ENCODE results near the gene RPL32. TPM values are rescaled to one million over a fixed set of nuclear protein-coding genes. Genes with fewer than 3 reads are reported as not detected.
A peak's percentile ranks its signal among the peaks of the same experiment; 100 is the strongest.

Gene RPL32
- total and polyA plus RNA-seq, 9 of the 15 experiments (the other 6 are each of a cell fraction or from before 2014, with no cell fraction given), result 2,738 to 6,200 (median 4,286) TPM

DNA sequence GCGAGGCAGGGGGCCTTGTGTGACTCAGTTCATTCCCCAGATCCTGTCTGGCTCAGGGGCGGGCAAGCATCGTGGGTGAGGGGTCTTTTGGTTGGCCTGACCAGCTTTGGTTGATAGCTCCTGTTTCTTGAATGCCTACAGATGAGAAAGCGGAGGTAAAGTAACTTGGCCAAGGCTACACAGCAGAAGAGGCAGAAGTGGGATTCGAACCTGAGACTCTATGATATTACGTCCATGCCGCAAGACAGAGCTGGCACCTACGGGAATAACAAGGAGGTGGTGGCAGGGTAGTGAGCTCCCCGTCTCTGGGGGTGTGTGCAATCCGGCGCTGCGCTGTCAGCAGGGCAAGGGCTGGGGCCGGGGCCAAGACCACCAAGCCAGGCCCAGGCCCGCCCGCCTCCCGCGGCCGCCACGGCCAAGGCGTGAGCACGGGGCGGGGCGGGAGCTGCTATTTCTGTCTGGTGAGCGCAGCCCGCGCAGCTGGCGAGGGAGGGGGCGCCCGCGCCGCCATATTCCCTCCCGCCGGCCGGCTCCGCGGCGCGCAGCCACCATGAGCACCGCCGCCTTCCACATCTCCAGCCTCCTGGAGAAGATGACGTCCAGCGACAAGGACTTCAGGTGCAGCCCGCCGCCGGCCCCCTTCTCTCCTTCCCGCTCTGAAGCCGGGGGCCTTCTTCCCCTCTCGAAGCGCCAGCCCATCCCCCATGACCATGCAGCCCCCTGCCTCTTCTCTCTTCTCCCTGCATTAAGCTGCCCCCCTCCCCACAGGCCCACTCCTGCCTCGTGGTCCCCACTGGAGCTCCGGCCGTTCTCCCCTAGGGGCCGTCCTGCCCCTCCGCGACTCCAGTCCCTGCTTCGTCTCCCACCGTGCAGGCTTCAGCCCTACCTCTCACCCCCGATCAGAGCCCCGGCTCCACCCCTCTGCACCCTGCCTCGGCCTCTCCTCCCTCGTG lies 44.9 kb downstream of the RPL32 start, which contains the start of gene CAND2 (continued):
- TF ChIP-seq, protein P1, sequence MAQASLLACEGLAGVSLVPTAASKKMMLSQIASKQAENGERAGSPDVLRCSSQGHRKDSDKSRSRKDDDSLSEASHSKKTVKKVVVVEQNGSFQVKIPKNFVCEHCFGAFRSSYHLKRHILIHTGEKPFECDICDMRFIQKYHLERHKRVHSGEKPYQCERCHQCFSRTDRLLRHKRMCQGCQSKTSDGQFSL (CRISPR knock-in tag; IDR thresholded peaks at IDR 0.05), result peak; percentile 44
- TF ChIP-seq, protein P1 (tag; IDR thresholded peaks at IDR 0.05), result no peak
- TF ChIP-seq, protein P2, sequence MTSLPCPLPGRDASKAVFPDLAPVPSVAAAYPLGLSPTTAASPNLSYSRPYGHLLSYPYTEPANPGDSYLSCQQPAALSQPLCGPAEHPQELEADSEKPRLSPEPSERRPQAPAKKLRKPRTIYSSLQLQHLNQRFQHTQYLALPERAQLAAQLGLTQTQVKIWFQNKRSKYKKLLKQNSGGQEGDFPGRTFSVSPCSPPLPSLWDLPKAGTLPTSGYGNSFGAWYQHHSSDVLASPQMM (CRISPR knock-in tag; IDR thresholded peaks at IDR 0.05), result no peak
- TF ChIP-seq DDX20 (tag; IDR thresholded peaks at IDR 0.05; ENCODE audit: low read depth) (no peak), SIX5 (IDR thresholded peaks at IDR 0.05; ENCODE audit: borderline replicate concordance in 1 of 2, insufficient read depth in 1 of 2, low read depth in 1 of 2, low read length in 2 of 2) (no peak), ZNF589 (CRISPR knock-in tag; IDR thresholded peaks at IDR 0.05; ENCODE audit: low read depth) (no peak), LEF1 (IDR thresholded peaks at IDR 0.05) (no peak), CAMTA2 (CRISPR knock-in tag; conservative IDR thresholded peaks at IDR 0.05) (no peak; the same call in 1 of the 2 replicates), PML (IDR thresholded peaks at IDR 0.05; ENCODE audit: low read length) (peak; percentile 28; the same call in 1 of the 2 replicates), ZNF121 (CRISPR knock-in tag; conservative IDR thresholded peaks at IDR 0.05) (no peak), ZNF124 (CRISPR knock-in tag; IDR thresholded peaks at IDR 0.05) (no peak), ARHGAP35 (IDR thresholded peaks at IDR 0.05; ENCODE audit: partially characterized antibody) (no peak), E2F3 (CRISPR knock-in tag; IDR thresholded peaks at IDR 0.05) (peak; percentile 61; the same call in 1 of the 2 replicates), ZNF140 (CRISPR knock-in tag; IDR thresholded peaks at IDR 0.05) (no peak), BHLHE40 (IDR thresholded peaks at IDR 0.05; ENCODE audit: low read length) (peak; percentile 72), ZNF668 (CRISPR knock-in tag; IDR thresholded peaks at IDR 0.05) (no peak)
- TF ChIP-seq, protein P3, sequence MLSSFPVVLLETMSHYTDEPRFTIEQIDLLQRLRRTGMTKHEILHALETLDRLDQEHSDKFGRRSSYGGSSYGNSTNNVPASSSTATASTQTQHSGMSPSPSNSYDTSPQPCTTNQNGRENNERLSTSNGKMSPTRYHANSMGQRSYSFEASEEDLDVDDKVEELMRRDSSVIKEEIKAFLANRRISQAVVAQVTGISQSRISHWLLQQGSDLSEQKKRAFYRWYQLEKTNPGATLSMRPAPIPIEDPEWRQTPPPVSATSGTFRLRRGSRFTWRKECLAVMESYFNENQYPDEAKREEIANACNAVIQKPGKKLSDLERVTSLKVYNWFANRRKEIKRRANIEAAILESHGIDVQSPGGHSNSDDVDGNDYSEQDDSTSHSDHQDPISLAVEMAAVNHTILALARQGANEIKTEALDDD (IDR thresholded peaks at IDR 0.05), result no peak
- TF ChIP-seq, protein P4, sequence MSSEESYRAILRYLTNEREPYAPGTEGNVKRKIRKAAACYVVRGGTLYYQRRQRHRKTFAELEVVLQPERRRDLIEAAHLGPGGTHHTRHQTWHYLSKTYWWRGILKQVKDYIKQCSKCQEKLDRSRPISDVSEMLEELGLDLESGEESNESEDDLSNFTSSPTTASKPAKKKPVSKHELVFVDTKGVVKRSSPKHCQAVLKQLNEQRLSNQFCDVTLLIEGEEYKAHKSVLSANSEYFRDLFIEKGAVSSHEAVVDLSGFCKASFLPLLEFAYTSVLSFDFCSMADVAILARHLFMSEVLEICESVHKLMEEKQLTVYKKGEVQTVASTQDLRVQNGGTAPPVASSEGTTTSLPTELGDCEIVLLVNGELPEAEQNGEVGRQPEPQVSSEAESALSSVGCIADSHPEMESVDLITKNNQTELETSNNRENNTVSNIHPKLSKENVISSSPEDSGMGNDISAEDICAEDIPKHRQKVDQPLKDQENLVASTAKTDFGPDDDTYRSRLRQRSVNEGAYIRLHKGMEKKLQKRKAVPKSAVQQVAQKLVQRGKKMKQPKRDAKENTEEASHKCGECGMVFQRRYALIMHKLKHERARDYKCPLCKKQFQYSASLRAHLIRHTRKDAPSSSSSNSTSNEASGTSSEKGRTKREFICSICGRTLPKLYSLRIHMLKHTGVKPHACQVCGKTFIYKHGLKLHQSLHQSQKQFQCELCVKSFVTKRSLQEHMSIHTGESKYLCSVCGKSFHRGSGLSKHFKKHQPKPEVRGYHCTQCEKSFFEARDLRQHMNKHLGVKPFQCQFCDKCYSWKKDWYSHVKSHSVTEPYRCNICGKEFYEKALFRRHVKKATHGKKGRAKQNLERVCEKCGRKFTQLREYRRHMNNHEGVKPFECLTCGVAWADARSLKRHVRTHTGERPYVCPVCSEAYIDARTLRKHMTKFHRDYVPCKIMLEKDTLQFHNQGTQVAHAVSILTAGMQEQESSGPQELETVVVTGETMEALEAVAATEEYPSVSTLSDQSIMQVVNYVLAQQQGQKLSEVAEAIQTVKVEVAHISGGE (CRISPR knock-in tag; IDR thresholded peaks at IDR 0.05), result no peak
- TF ChIP-seq, protein P5, sequence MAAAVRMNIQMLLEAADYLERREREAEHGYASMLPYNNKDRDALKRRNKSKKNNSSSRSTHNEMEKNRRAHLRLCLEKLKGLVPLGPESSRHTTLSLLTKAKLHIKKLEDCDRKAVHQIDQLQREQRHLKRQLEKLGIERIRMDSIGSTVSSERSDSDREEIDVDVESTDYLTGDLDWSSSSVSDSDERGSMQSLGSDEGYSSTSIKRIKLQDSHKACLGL (CRISPR knock-in tag; IDR thresholded peaks at IDR 0.05; ENCODE audit: borderline replicate concordance, poor library complexity, severe bottlenecking), result no peak
- TF ChIP-seq, protein P6, sequence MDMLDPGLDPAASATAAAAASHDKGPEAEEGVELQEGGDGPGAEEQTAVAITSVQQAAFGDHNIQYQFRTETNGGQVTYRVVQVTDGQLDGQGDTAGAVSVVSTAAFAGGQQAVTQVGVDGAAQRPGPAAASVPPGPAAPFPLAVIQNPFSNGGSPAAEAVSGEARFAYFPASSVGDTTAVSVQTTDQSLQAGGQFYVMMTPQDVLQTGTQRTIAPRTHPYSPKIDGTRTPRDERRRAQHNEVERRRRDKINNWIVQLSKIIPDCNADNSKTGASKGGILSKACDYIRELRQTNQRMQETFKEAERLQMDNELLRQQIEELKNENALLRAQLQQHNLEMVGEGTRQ (CRISPR knock-in tag; IDR thresholded peaks at IDR 0.05), result no peak
